ENCODE results near the gene SEMA5B.
A peak's percentile ranks its signal among the peaks of the same experiment; 100 is the strongest.

The SEMA5B gene

GRCh38 chr3:123055352-123055751 is 27.8 kb upstream of the SEMA5B start:
- DNase-seq: no peak

DNA sequence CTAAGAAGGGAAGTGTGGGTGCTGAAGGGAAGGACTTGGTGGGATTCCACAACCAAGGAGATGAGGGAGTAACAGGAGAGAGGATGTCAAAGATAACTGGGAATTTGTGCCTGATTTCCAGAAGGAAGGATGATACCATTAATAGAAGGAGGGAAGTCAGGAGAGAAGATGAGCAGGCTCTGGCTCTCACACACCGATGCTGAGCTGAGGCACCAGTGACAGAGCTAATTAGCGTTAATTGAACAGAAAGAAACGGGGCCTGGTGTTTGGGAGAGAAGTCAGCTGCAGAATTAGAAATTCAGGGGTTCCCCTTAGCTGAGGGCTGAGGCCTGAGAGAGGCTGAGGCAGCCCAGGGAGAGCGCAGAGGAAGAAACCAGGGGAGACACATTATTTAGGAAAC is 27.4 kb upstream of the SEMA5B start:
- DNase-seq: no peak

DNA sequence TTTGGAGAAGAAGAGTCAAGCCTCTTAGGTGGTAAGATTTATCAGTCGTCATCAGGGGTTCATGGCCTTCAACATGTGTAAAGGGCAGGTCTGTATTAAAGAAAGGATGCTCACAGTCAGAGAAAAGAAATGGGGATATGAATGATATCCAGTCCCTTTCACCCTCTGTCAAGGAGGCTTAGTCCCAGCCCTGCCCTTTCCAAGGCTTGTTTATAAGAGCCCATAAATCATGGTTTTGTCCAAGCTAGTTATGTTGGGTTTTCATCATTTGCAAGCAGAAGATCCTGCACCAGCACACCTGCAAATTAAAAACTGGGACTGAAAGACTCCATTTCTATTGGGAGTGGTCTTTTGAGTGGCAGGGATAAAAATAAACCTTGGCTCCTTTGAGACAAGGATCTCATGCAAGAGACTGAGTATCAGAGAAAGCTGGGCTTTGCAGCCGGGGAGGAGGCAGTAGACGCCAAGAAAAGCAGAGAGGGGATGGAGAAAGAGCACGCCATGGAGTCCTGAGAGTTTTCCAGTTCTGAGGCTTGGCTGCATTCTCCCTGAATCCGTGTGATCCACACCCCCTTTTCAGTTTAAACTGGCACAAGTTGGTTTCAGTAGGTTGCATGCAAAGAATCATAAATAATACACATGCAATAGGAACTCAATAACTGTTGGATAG is 26.7 kb upstream of the SEMA5B start:
- DNase-seq: no peak

- DNase-seq: no peak
Measured at GRCh38 chr3:123053107-123053506, 25.5 kb upstream of the SEMA5B start.

DNA sequence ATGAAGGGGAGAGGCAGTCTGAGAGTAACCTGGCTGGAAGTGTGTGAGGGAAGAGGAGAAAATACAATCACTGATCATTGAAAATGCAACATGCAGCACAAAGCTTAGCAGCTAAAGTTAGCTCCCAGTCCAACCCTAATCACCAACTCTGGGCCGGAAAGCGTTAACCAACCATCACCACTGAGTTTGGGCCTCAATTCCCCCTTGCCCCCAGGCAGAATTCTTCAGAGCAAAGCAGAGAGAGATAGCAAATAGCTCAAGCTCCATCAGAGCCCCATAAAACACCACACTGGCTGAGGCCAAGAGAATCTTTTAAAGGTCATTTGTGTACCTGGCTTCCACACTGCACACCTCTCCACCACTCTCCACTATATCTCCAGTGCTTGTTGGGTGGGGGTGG is 23.1 kb upstream of the SEMA5B start:
- no peak for DNase-seq

GRCh38 chr3:123048480-123049237 is 21.1 kb upstream of the SEMA5B start:
- no peak for DNase-seq

DNA sequence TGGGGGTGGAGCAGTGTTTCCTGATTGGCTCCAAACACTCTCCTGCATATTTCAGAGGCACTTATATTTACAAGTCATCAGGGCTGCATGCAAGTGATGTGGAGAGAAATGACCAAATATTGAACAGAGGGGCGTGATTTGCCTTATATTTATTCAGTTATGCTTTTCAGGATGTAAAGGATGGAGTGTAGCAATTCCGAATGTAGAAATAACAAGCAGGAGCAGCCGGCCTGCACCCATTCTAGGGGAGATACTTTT is 19.4 kb upstream of the SEMA5B start:
- no peak for DNase-seq

- no peak for DNase-seq
Measured at GRCh38 chr3:123046262-123047061, 18.9 kb upstream of the SEMA5B start.

- no peak for DNase-seq
Measured at GRCh38 chr3:123044981-123045763, 17.6 kb upstream of the SEMA5B start.

GRCh38 chr3:123042413-123042812 is 14.8 kb upstream of the SEMA5B start:
- DNase-seq: no peak

DNA sequence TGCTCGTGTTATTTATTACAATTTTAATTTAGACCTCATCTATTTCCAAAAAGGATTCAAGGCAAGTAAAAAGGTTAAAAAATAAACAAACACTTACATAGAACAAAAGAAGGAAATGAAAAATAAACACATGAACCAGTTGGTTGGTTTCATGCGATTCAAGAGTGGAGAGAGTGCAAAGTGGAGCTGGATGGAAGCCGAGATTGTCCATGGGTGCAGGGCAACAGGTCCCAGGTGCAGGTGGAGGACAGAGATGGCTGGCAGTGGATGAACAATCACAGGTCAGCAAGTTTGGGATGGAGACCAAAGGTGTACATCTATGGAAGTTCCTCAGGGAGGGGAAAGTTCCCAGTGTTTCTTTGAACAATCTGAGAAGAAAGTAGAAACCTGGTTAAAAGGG is 11.6 kb upstream of the SEMA5B start:
- no peak for DNase-seq

- no peak for DNase-seq
Measured at GRCh38 chr3:123038751-123039150, 11.2 kb upstream of the SEMA5B start.

- no peak for DNase-seq
Measured at GRCh38 chr3:123037015-123037375, 9.4 kb upstream of the SEMA5B start.

- DNase-seq: no peak
Measured at GRCh38 chr3:123036352-123037014, 8.9 kb upstream of the SEMA5B start.

DNA sequence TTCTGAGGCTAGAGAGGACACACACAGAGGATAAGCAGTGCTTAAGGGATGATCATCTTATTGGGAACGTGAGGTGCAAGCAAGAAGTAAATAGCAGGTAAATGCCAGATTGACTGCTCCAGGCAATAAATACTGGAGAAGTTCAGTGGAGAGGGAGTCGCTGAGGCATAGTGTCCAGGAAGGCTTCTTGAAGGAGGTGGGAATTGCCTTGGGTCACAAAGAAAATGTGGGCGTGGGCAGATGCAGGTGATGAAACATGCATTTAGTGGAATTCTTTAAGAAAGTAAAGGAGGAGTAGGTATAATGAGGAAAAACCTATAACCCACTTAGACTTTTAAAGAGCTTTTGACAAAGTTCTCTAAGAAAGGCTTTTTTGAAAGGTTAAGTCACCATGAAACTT is 7.4 kb upstream of the SEMA5B start:
- no peak for DNase-seq

DNA sequence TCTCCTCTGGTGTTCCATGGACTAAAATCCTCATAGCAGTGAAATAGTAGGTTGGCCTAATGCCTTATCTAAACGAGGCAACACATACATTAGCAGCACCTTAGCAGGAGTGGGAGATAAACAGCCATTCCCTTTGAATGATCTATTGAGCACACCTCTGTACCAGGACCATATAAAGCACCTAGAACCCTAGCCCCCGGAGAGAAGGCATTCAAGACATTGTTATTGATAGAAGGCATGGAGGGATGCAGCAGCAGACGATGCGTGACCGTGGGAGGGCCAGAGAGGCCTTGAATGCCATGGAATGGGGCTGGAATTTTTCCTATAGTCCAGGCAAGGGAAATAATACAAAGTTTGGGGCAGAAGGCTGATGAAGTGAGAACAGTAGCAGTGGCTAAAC is 6.6 kb upstream of the SEMA5B start:
- no peak for DNase-seq

GRCh38 chr3:123032057-123032456 is 4.5 kb upstream of the SEMA5B start:
- no peak for DNase-seq

DNA sequence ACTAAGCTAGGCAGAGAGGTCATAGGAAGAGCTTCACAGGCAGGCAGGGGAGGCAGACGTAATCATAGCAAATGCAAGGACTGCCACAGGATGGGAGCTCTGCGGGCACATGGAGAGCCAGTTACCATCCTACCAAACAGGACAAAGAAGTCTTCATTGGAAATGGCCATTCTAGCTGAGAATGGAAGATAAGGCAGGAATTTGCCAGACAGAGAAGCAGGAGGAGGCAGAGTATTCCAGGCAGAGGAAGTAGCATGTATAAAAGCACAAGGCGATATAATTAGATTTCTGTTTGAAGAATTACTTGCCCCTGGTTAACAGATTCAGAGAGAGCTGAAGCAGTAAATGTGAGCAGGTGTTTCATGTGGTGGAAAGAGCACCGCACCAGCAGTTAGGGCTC is 3.5 kb upstream of the SEMA5B start:
- no peak for DNase-seq

GRCh38 chr3:123028233-123028828 is 768 bp upstream of the SEMA5B start:
- DNase-seq: peak; percentile 54

DNA sequence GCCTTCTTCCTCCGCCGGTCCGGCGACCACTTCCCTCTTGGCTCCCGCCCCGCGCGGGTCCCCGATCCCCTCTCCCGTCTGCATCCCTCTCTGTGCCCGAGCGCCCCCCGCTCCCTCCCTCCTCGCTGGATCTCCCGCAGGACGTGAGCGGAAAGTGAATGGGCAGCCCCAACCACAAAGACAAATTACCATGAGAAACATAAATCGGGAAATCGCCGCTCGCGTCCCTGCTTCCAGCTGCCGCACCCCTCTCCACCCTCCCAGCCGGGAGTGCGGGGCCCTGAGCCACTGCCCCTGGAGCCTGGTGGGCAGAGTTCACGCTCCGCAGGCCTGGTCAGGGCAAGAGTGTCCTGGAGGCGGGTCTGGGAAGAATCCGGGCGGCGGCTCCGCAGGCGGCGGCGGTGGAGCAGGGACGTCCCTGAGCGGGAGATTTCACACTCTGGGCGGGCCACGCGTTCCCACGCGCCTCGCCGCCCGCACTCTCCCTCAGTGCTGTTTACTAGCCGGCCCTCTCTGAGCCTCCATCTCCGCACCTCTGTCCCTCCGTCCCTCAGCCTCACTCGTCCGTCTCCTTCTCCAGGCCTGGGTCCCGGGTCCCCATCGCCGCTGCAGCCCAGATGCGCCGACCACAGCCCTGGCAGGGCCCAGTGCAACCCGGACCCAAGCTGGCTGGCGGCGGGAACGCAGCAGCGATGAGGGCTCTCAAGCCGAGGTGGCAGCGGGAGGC is 835 bp downstream of the SEMA5B start:
- no peak for DNase-seq

DNA sequence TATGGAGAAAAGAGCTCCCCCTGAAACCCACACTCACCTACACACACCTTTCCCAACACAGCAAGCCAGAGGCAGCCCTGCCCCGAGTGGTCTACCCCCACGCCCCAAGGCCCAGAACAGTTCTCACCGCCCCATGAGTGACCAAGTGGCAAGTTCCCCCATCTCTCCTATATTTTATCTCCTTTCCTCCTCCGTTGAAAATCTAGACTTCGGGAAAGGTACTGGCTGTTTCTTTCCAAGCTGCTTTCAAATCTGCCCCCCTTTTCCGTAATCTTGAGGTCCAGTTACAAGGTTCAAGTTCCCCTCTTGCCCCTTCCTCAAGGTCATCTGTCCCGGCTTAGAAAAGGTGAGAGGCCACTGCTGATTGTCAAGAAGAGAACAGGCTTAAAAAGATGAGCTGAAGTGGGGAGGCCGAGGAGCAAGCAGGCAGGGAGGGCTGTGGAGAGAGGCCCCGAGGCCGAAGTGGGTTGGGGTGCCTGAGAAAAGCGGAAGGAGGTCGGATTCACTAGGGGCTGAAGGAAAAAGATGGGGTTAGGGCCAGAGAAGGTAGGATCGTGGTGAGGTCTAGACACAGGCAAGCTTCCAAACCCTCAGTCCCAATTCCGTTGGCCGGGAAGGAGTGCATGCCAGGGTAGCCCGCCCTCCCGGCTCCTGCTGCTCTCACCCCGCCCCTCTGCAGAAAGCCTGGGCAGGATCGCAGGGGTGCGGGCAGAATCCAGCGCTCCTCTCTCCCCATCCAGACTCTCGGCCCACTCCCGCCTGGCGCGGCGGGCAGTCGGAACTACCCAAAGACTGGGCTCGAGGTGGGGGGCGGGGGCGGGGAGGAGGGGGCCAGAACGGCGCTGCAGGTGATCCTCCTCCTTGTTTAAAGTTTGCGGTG is 1.7 kb downstream of the SEMA5B start:
- no peak for DNase-seq

Measured in kidney glomerular epithelial cell (primary cell).